Right hindlimb (tissue), 1 donor: ENCODE measurements around the gene TCF25.
"Not testable (repeated sequence)": the region's sequence is repeated elsewhere in the genome, so short reads cannot be mapped to it uniquely, and the experiment has no call there.

Experiments used
- DNase-seq: peaks from one replicate; pipeline ENCODE4 v3.0.0-alpha.2; 2018

Gene TCF25

GRCh38 chr16:89905511-89906139, 32.2 kb downstream of the TCF25 start:
- DNase-seq: no peak

- no peak for DNase-seq
Measured at GRCh38 chr16:89906140-89907025, 33.0 kb downstream of the TCF25 start.

GRCh38 chr16:89907055-89907814, 33.8 kb downstream of the TCF25 start:
- DNase-seq: no peak

DNA sequence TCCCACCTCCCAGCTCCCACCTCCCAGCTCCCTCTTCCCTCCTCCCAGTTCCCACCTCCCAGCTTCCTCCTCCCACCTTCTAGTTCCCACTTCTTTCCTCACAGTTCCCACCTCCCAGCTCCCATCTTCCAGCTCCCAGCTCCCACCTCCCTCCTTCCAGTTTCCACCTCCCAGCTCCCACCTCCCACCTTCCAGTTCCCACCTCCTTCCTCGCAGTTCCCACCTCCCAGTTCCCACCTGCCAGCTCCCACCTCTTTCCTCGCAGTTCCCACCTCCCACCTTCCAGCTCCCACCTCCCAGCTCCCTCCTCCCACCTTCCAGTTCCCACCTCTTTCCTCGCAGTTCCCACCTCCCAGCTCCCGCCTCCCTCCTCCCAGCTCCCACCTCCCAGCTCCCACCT, 34.8 kb downstream of the TCF25 start:
- no peak for DNase-seq

- peak; percentile 79 for DNase-seq
Measured at GRCh38 chr16:89909777-89910716, 36.7 kb downstream of the TCF25 start.

DNA sequence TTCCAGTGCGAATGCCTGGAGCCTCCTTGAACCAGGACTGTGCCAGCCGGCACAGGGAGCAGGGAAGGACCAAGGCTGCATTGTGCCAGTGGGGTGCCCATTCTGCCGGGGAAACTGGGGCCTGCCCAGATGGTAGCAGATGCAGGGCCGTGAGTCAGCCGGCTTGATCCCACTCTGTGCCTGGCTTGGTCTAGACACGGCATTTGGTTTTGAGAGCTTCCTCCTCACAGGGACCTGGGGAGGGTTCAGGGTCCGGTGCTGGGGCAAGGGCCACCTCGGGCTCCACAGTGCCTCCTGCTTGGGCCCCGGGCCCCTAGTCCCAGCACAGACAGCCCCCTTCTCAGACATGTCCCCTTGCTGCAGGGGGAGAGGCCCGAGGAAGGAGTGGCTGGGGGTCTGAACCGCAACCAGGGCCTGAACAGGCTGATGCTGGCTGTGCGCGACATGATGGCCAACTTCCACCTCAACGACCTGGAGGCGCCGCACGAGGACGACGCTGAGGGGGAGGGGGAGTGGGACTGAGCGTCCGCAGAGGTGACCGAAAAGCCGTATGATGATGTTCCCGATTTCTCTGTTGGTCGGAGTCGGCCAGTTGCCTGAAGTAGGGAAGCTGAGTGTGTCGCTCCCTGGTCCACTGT, 37.4 kb downstream of the TCF25 start:
- DNase-seq: no peak

- no peak for DNase-seq
Measured at GRCh38 chr16:89911375-89911774, 38.0 kb downstream of the TCF25 start.

GRCh38 chr16:89912143-89912542, 38.8 kb downstream of the TCF25 start:
- DNase-seq: no peak

DNA sequence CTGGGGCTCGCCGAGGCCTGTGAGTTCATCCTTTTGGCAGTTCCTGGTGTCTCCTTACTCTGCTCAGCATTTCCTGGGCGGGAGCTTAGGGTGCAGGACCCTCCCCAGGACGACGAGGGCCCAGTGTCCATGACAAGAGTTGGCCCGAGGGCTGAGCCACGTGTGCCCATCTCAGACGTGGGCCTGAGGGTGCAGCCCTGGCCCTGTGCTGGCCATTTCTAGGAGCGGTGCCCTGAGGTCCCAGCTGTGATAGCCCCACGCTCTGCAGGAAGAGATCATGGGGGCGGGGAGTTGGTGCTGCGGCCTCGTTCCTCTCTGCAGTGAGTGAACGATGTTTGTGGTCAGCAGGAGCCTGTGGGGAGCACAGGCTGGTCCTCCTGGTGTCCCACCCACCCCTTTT, 39.2 kb downstream of the TCF25 start:
- no peak for DNase-seq

DNA sequence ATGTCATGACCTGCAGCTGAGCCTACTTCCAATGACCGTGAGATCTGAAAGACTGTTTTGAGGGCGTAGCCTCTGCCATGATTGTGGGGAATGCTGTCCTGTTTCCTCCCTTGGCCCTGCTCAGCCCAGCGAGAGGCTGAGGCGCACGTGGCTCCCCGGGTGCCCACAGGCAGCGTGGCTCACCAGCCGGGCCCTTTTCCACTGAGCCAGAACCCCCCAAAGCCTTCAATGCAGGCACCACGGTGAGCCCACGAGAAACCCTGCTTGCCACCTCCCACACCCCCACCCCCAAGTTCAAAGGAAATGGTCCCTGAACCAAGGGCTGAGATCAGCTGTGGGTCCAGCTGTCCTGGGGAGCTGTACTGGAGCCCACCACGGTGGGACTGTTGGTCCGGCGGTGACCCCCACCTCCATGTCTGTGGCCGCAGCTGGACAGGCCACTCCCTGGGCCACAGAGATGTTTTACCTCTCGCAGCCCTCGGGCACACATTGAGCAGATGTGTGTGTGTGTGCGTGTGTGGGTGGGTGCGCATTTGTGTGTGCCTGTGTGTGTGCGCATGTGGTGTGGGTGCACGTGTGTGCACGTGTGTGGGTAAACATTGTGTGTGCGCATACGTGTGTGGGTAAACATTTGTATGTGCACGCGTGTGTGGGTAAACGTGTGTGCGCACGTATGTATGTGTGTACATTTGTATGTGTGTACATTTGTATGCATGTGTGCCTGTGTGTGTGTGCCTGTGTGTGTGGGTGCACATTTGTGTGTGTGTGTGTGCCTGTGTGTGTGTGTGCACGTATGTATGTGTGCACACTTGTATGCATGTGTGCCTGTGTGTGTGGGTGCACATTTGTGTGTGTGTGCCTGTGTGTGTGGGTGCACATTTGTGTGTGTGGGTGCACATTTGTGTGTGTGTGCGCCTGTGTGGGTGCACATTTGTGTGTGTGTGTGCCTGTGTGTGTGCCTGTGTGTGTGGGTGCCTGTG, 40.3 kb downstream of the TCF25 start:
- DNase-seq: no peak

GRCh38 chr16:89914642-89915285, 41.4 kb downstream of the TCF25 start:
- DNase-seq: not testable (repeated sequence)

DNA sequence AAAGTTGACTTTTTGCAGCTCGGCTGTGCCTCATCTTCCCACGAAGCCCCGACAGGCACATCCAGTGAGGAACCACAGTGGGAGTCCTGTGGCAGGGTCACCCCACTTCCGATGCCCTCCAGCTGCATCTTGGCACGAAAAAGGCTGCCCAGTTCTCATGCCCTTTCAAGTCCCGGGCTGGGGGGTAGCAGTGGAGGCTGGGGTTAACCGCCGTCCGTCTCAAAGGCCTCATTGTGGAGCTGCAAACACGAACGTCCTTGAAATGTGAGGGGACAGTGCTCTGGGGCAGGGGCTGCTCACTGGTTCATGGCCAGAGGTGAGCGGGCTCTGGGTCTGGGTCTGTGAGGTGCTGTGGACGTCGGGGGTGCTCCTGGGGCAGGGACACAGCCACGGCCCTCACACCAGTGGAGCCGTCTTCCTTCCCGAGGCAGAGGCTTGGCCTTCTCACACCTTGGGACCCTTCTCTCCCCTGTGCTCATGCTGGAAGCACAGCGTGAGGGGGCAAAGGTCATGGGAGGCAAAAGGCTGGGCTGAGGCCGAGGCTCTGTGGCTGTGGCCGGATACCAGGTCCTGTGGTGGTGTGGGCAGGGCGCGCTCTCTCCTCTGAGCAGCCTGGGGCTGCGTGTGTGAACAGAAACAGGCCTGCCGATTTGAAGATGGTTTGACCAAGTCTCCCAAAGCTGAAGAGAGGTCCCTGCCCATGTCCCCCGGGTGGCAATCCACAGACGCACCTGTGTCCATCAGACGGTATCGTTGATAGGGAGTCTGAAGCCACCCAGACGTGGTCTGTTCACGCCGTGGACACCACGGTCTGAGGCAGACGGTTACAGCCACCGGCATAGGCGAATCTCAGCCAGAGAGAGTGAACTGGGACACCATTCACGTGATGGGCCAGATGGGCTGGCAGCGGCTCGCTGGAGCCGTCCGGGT, 42.2 kb downstream of the TCF25 start:
- no peak for DNase-seq

- DNase-seq: peak; percentile 63
Measured at GRCh38 chr16:89917773-89918452, 44.5 kb downstream of the TCF25 start.

DNA sequence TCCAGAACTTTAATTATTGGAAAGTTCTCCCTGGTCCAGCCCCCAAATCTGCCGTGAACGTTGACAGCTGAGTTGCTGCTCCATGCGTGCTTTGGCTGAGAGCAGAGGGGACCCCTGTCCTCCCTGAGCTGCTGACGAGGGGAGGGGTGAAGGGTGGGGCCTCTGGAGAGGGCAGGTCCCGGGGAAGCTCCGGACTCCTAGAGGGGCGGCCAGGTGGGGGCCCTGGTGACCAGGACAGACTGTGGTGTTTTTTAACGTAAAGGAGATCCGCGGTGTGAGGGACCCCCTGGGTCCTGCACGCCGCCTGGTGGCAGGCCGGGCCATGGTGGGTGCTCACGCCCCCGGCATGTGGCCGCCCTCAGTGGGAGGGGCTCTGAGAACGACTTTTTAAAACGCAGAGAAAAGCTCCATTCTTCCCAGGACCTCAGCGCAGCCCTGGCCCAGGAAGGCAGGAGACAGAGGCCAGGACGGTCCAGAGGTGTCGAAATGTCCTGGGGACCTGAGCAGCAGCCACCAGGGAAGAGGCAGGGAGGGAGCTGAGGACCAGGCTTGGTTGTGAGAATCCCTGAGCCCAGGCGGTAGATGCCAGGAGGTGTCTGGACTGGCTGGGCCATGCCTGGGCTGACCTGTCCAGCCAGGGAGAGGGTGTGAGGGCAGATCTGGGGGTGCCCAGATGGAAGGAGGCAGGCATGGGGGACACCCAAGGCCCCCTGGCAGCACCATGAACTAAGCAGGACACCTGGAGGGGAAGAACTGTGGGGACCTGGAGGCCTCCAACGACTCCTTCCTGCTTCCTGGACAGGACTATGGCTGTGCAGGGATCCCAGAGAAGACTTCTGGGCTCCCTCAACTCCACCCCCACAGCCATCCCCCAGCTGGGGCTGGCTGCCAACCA, 45.3 kb downstream of the TCF25 start, which contains the start of gene MC1R:
MC1R (plus strand) TSS at position 410 of the 895 bp plus-strand sequence; CDS start at position 807, 397 bp downstream.
- peak; percentile 52 for DNase-seq

- DNase-seq: no peak
Measured at GRCh38 chr16:89919535-89920406, 46.4 kb downstream of the TCF25 start.

DNA sequence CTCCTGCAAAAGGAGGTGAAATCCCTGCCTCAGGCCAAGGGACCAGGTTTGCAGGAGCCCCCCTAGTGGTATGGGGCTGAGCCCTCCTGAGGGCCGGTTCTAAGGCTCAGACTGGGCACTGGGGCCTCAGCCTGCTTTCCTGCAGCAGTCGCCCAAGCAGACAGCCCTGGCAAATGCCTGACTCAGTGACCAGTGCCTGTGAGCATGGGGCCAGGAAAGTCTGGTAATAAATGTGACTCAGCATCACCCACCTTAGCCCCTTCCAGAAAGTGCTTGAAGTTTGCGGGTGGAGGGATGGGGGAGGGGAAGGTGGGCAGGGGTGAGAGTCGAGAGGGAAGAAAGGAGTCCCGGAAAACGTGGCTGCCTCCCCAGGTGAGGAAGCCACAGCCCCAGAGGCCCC, 47.3 kb downstream of the TCF25 start:
- DNase-seq: no peak
